ENCODE data around the gene DCLK3. TPM values are rescaled to one million over a fixed set of nuclear protein-coding genes. Genes with fewer than 3 reads are reported as not detected.

DCLK3 gene
- total and polyA plus RNA-seq, 10 of the 15 experiments (the other 5 are each of a cell fraction or from before 2014, with no cell fraction given), result not detected

- BruUV-seq (replicated peaks), result no TSS peak
- POLR2A ChIA-PET, result no interaction called here
These were observed 31.8 kb upstream of the DCLK3 start for GRCh38 chr3:36796161-36796560.

More at GRCh38 chr3:36796161-36796560, 31.8 kb upstream of the DCLK3 start:
- in situ Hi-C loops (cut with MboI) (no loop called here), intact Hi-C loops (cut with micrococcal nuclease; ENCODE audit: unreplicated experiment) (loop anchor here (10.0 kb wide), 1 partner anchor 419 kb away; no protein-coding TSS in a partner anchor)
- WGBS (ENCODE audit: insufficient coverage, insufficient replicate concordance, low lambda C conversion rate, missing lambda C conversion rate), result 15% methylated on average over 2 of the region's 2 CpGs
- H3K4me3 ChIP-seq, result no peak overlapping the region
- H3K4me1 ChIP-seq (ENCODE audit: control insufficient read depth, insufficient read depth, low read length), result no peaks in the 10 kb centered on the region
- H3K36me3 ChIP-seq (ENCODE audit: control insufficient read depth in 2 of 2, insufficient read depth in 2 of 2, low read length in 1 of 2), result no peaks in the 10 kb centered on the region
- no peaks in the 10 kb centered on the region; a peak in 1 of 4 replicates for H3K27me3 ChIP-seq (replicated peaks in 1 of 2; ENCODE audit: control insufficient read depth in 2 of 2, insufficient read depth in 2 of 2, low read length in 1 of 2)
- H2AFZ ChIP-seq (ENCODE audit: control insufficient read depth, low read depth, low read length), result no peak overlapping the region
- no peak overlapping the region for H3K4me2 ChIP-seq (ENCODE audit: control insufficient read depth, insufficient read depth)
- no peaks in the 10 kb centered on the region for H4K20me1 ChIP-seq (ENCODE audit: control insufficient read depth, insufficient read depth)
- no peak for DNase-seq (ENCODE audit: low read depth, low spot score)
- FAIRE-seq, result no peak
- no peaks in the 10 kb centered on the region for H3K9me3 ChIP-seq (replicated peaks; ENCODE audit: control insufficient read depth, insufficient read depth, low read length)
- ChIA-PET CTCF (no interaction called here), RAD21 (ENCODE audit: unreplicated experiment) (no interaction called here), SMC1A (ENCODE audit: uncharacterized antibody, unreplicated experiment) (interaction anchor here (0.6 kb wide), 2 partner anchors 71 to 811 kb away, joined by 3 read pairs; no protein-coding TSS in a partner anchor)
- no peak overlapping the region for H3K27ac ChIP-seq (ENCODE audit: control insufficient read depth, insufficient read depth)
- TF ChIP-seq SP1 (IDR thresholded peaks at IDR 0.05; ENCODE audit: low read depth, low read length) (no peak), NR2F1 (conservative IDR thresholded peaks at IDR 0.05) (no peak), MTA3 (IDR thresholded peaks at IDR 0.05; ENCODE audit: borderline replicate concordance, low read length) (no peak), ZBTB4 (CRISPR knock-in tag; IDR thresholded peaks at IDR 0.05) (no peak), PAX5 (IDR thresholded peaks at IDR 0.05; ENCODE audit: borderline replicate concordance, low read depth, low read length) (no peak), MAX (IDR thresholded peaks at IDR 0.05; ENCODE audit: low read depth, low read length) (no peak), PML (IDR thresholded peaks at IDR 0.05; ENCODE audit: low read length) (no peak), HCFC1 (IDR thresholded peaks at IDR 0.05; ENCODE audit: low read length) (no peak), E4F1 (IDR thresholded peaks at IDR 0.05; ENCODE audit: borderline replicate concordance, partially characterized antibody) (no peak)
- no peak for ATAC-seq
- H3K79me2 ChIP-seq (ENCODE audit: control insufficient read depth, insufficient read depth, low read length), result no peaks in the 10 kb centered on the region
- no peak overlapping the region for H3K9ac ChIP-seq (ENCODE audit: control insufficient read depth, insufficient read depth, low read length)
